ENCODE results near the gene PC.

PC gene

DNA sequence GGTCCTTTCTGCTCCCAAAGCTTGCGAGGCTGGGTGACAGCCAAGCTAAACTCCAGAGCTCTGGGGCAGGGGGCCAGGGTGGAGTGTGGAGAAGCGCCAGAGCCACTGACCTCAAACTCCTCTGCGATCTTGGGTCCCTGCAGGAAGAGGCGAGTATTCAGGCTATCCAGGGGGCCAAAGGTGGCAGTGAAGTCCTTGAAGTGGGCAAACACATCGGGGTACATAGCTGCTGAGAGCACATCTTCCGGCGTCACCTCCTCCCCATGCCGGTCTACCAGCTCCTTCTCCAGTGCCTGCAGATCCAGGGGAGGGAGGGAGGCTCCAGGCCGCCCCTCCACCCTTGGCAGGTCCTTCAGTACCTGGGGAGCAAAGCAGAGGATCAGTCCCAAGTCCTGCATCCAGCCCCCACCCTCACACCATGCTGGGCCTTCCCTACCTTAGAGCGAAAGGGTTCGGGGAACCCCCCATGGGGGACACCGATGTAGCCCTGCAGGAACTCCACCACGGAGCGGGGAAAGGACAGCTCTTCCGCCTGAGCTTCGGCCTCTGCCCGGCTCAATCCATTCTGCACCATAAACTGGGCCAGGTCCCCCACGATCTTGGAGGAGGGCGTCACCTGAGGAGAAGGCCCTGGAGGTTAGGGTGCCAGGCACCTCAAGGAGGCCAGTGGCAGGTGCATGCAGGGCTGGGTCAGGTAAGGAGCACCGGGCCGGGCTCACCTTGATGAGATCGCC is 108.5 kb downstream of the PC start:
- TF ChIP-seq, protein P1, sequence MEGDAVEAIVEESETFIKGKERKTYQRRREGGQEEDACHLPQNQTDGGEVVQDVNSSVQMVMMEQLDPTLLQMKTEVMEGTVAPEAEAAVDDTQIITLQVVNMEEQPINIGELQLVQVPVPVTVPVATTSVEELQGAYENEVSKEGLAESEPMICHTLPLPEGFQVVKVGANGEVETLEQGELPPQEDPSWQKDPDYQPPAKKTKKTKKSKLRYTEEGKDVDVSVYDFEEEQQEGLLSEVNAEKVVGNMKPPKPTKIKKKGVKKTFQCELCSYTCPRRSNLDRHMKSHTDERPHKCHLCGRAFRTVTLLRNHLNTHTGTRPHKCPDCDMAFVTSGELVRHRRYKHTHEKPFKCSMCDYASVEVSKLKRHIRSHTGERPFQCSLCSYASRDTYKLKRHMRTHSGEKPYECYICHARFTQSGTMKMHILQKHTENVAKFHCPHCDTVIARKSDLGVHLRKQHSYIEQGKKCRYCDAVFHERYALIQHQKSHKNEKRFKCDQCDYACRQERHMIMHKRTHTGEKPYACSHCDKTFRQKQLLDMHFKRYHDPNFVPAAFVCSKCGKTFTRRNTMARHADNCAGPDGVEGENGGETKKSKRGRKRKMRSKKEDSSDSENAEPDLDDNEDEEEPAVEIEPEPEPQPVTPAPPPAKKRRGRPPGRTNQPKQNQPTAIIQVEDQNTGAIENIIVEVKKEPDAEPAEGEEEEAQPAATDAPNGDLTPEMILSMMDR (IDR thresholded peaks at IDR 0.05; ENCODE audit: low read length, missing control alignments), result no peak
- no peak overlapping the region for H3K4me3 ChIP-seq (replicated peaks; ENCODE audit: low read depth, low read length)
- DNase-seq (ENCODE audit: low read depth), result no peak

GRCh38 chr11:66848671-66849500 is 109.3 kb downstream of the PC start:
- TF ChIP-seq, protein P1 (IDR thresholded peaks at IDR 0.05; ENCODE audit: low read length, missing control alignments), result no peak
- no peak for DNase-seq (ENCODE audit: low read depth)
- no peak overlapping the region for H3K4me3 ChIP-seq (replicated peaks; ENCODE audit: low read depth, low read length)

DNA sequence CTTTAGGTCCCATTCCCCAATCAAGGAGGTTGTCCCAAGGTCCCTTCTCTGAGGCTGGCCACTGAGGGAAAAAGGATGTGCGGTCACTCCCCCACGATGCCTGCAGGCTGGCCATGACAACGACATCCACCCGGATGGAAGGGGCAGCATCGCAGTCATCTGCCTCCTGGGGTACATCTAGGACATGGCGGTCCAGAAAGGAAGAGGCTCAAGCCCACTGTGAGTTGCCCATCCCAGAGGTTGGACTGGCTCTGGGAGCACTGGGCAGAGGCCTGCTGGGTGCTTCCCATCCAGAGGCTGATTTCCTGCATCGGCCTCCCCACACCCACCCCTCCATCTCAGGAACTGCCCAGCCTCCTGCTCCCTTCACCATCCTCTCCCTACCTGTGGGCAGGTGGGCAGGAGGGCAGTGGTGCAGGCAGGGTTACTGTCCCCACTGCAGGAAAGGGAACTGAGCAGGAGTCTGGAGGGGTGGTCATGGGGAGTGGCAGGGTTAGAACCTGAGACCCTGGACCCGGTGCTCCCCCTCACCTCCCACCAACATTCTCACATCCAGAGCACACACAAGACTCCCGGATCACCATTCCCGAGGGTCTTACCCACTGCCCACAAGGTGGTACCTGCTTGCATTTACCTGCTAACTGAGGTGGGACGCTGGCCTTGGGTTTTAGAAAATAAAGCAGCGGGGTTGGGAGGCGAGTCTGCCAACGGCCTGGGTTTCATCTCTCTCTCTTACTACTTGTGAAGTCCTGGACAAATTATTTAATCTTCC is 110.5 kb downstream of the PC start:
- H3K4me3 ChIP-seq (replicated peaks; ENCODE audit: low read depth, low read length), result no peak overlapping the region
- TF ChIP-seq, protein P1 (IDR thresholded peaks at IDR 0.05; ENCODE audit: low read length, missing control alignments), result no peak
- DNase-seq (ENCODE audit: low read depth), result no peak

GRCh38 chr11:66846671-66847091 is 111.5 kb downstream of the PC start:
- H3K4me3 ChIP-seq (replicated peaks; ENCODE audit: low read depth, low read length), result no peak overlapping the region
- peak; percentile 20 for DNase-seq (ENCODE audit: low read depth)
- TF ChIP-seq, protein P1 (IDR thresholded peaks at IDR 0.05; ENCODE audit: low read length, missing control alignments), result no peak

- DNase-seq (ENCODE audit: low read depth), result no peak
- no peak overlapping the region for H3K4me3 ChIP-seq (replicated peaks; ENCODE audit: low read depth, low read length)
- TF ChIP-seq, protein P1 (IDR thresholded peaks at IDR 0.05; ENCODE audit: low read length, missing control alignments), result no peak
Observed at GRCh38 chr11:66845876-66846212, 112.3 kb downstream of the PC start.

- TF ChIP-seq, protein P1 (IDR thresholded peaks at IDR 0.05; ENCODE audit: low read length, missing control alignments), result no peak
- no peak overlapping the region for H3K4me3 ChIP-seq (replicated peaks; ENCODE audit: low read depth, low read length)
- DNase-seq (ENCODE audit: low read depth), result no peak
Observed at GRCh38 chr11:66845143-66845875, 112.9 kb downstream of the PC start.

Data from fibroblast of pulmonary artery (primary cell).